Mammary epithelial cell (primary cell): ENCODE results near the gene TREH.

Experiments used
- CTCF ChIP-seq, 2 donors: IDR thresholded peaks in 1 of 2; conservative IDR thresholded peaks in 1 of 2; 2 replicates each; pipeline ENCODE4 v1.5.1; 2011 to 2012; ENCODE audit warnings: inconsistent platforms in 2 of 2, low read length in 2 of 2, mild to moderate bottlenecking in 2 of 2, control low read depth in 1 of 2, low read depth in 1 of 2; ENCODE audit not compliant: insufficient read depth in 1 of 2; ENCODE audit errors: extremely low read depth in 1 of 2
- EZH2 ChIP-seq: IDR thresholded peaks from 2 replicates; pipeline ENCODE4 v1.6.1; 2012; ENCODE audit warnings: low read length, inconsistent platforms, borderline replicate concordance

- TF ChIP-seq CTCF (conservative IDR thresholded peaks at IDR 0.05 in 1 of 2, IDR thresholded peaks at IDR 0.05 in 1 of 2; ENCODE audit: extremely low read depth in 1 of 2, insufficient read depth in 1 of 2, low read depth in 1 of 2, low read length in 2 of 2) (no peak), EZH2 (no peak)
Measured at GRCh38 chr11:118614511-118614910, 64.9 kb downstream of the TREH start.
